ENCODE data around the gene SSX1.
"Not testable (repeated sequence)": the region's sequence is repeated elsewhere in the genome, so short reads cannot be mapped to it uniquely, and the experiment has no call there.

GRCh38 chrX:48224196-48224595 lies 31.0 kb upstream of the SSX1 start:
- TF ChIP-seq CTCF (conservative IDR thresholded peaks at IDR 0.05 in 1 of 2, IDR thresholded peaks at IDR 0.05 in 1 of 2; ENCODE audit: low read depth in 1 of 2, low read length in 2 of 2); EZH2 (IDR thresholded peaks at IDR 0.05; ENCODE audit: low read length, missing control alignments): not testable (repeated sequence)
